Activated B cell treated with CpG ODN at 0.5 μM for 24 hours (primary cell): ENCODE measurements around the gene CKM. TPM values are rescaled to one million over a fixed set of nuclear protein-coding genes. Genes with fewer than 3 reads are reported as not detected.
"Not testable (repeated sequence)": the region's sequence is repeated elsewhere in the genome, so short reads cannot be mapped to it uniquely, and the experiment has no call there.

Experiments used
- ATAC-seq: fragments of 200-7000 bp; cut with Tn5 transposase; one replicate; pipeline ENCODE4 v1.10.0; 2021; ENCODE audit warnings: low read depth, mild to moderate bottlenecking, moderate library complexity
- CTCF ChIA-PET: fragments of 350-600 bp; sonication (Branson Sonifier 250); formaldehyde crosslinking; loops from one replicate; lab custom pipeline; 2021; ENCODE audit warnings: antibody characterized with exemption; lab: Charles Lee
- POLR2A ChIA-PET: fragments of 350-600 bp; sonication (Branson Sonifier 250); formaldehyde crosslinking; loops from one replicate; lab custom pipeline; 2021; ENCODE audit warnings: antibody characterized with exemption; lab: Charles Lee
- DNase-seq: peaks from one replicate; pipeline ENCODE4 v3.0.0; 2022
- H3K27ac Mint-ChIP-seq: one replicate; pipeline ENCODE4 v1.8.0; 2020; ENCODE audit warnings: mixed read lengths
- H3K27me3 Mint-ChIP-seq: one replicate; pipeline ENCODE4 v1.8.0; 2021; ENCODE audit warnings: mixed read lengths
- H3K36me3 Mint-ChIP-seq: one replicate; pipeline ENCODE4 v1.8.0; 2021; ENCODE audit warnings: low read depth, mixed read lengths
- H3K4me1 Mint-ChIP-seq: one replicate; pipeline ENCODE4 v1.8.0; 2021; ENCODE audit warnings: mixed read lengths
- H3K4me3 Mint-ChIP-seq: one replicate; pipeline ENCODE4 v1.8.0; 2020; ENCODE audit warnings: mild to moderate bottlenecking, mixed read lengths
- H3K9me3 Mint-ChIP-seq: one replicate; pipeline ENCODE4 v1.8.0; 2020; ENCODE audit warnings: mixed read lengths
- intact Hi-C: fragments of 100-400 bp; cut with micrococcal nuclease; formaldehyde crosslinking; loops from one replicate; pipeline ENCODE4 v1.15.1; 2024
- total RNA-seq: library from RNA; stranded (reverse); gene quantifications from 2 replicates; pipeline ENCODE4 v1.2.3, GENCODE V29; 2022
- TF ChIP-seq, protein P1 (sequence below): fragments of 200-600 bp; IDR thresholded peaks from one replicate; pipeline ENCODE4 v1.8.0; 2022; ENCODE audit warnings: antibody characterized with exemption, mild to moderate bottlenecking

The CKM gene
- total RNA-seq, 1 donor from 2014 or later: not detected

DNA sequence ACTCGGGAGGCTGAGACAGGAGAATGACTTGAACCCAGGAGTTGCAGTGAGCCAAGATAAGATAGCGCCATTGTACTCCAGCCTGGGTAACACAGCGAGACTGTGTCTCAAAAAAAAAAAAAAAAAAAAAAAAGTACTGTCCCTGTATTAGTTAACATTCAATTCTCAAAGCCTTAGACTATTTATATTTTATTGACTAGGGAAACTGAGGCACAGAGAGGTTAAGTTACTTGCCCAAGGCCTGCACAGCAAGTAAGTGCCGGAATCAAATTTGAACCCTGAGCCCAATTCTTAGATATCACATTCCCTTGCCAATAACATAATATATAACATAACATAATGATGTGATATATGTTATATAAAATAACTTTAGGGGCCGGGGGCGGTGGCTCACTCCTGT, 17.0 kb upstream of the CKM start:
- intact Hi-C loops: loop anchor here (2.0 kb wide), 1 partner anchor 91 kb away; no protein-coding TSS in a partner anchor
- TF ChIP-seq, protein P1, sequence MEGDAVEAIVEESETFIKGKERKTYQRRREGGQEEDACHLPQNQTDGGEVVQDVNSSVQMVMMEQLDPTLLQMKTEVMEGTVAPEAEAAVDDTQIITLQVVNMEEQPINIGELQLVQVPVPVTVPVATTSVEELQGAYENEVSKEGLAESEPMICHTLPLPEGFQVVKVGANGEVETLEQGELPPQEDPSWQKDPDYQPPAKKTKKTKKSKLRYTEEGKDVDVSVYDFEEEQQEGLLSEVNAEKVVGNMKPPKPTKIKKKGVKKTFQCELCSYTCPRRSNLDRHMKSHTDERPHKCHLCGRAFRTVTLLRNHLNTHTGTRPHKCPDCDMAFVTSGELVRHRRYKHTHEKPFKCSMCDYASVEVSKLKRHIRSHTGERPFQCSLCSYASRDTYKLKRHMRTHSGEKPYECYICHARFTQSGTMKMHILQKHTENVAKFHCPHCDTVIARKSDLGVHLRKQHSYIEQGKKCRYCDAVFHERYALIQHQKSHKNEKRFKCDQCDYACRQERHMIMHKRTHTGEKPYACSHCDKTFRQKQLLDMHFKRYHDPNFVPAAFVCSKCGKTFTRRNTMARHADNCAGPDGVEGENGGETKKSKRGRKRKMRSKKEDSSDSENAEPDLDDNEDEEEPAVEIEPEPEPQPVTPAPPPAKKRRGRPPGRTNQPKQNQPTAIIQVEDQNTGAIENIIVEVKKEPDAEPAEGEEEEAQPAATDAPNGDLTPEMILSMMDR: no peak
- ChIA-PET POLR2A (no interaction called here), CTCF (interaction anchor here (1.6 kb wide), 1 partner anchor 685 kb away, joined by 4 read pairs; no protein-coding TSS in a partner anchor)
- no peaks in the 10 kb centered on the region for H3K9me3 Mint-ChIP-seq
- H3K27ac Mint-ChIP-seq: no peak overlapping the region
- H3K4me3 Mint-ChIP-seq: no peak overlapping the region
- no peaks in the 10 kb centered on the region for H3K36me3 Mint-ChIP-seq
- peaks cover 17% of the 10 kb centered on the region for H3K27me3 Mint-ChIP-seq
- H3K4me1 Mint-ChIP-seq: peaks cover 7% of the 10 kb centered on the region
- no peak for DNase-seq
- ATAC-seq: no peak

DNA sequence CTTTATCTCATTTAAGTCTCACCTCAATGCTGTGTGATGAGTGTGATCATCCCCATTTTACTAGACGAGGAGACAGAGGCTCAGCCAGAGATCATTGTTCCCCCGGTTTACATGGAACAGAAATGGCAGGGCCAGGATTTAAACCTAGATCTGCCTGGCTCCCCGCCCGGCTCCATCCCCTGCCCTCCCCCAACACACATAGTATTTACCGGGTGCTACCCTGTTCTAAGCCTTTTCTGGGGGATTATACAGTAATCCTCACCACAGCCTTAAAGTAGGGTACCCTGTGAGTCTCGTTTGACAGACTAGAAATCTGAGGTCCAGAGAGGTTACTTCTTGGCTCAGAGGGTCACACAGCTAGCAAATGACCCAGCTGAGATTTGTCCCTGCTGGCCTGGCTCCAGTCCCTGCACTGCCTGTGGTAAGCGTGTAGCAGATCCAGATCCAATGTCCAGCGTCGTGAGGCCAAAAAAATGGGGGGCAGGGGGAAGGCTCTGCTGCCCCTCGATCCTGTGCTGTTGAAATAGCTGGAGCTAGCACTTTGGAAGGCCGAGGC, 14.1 kb upstream of the CKM start:
- no peak overlapping the region for H3K27ac Mint-ChIP-seq
- intact Hi-C loops: no loop called here

DNA sequence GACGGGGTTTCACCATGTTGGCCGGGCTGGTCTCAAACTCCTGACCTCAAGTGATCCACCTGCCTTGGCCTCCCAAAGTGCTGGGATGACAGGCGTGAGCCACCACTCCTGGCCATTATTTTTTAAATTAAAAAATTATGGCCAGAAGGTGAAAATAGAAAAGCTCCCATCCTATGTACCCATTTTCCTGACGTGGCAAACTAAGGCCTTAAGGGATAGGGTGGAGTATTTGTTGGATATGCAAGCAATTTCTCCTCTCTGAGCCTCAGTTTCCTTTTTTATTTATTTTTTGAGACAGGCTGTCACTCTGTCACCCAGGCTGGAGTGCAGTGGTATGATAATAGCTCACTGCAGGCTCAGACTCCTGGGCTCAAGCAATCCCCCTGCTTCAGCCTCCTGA, 12.2 kb upstream of the CKM start:
- H3K4me3 Mint-ChIP-seq, DNase-seq, H3K36me3 Mint-ChIP-seq, POLR2A ChIA-PET, H3K27ac Mint-ChIP-seq, intact Hi-C loops, ATAC-seq, H3K4me1 Mint-ChIP-seq, H3K9me3 Mint-ChIP-seq: not testable (repeated sequence)
- CTCF ChIA-PET: interaction anchor here (0.7 kb wide), 1 partner anchor 209 kb away, joined by 3 read pairs; no protein-coding TSS in a partner anchor
- peaks cover 10% of the 10 kb centered on the region for H3K27me3 Mint-ChIP-seq

More for the DNA sequence above, 14.1 kb upstream of the CKM start:
- ChIA-PET POLR2A (interaction anchor here (0.6 kb wide), 1 partner anchor 58 kb away, joined by 3 read pairs; no protein-coding TSS in a partner anchor), CTCF (no interaction called here)
- Mint-ChIP-seq H3K4me3 (no peak overlapping the region), H3K36me3 (no peaks in the 10 kb centered on the region), H3K9me3 (no peaks in the 10 kb centered on the region), H3K4me1 (peaks cover 7% of the 10 kb centered on the region), H3K27me3 (peaks cover 11% of the 10 kb centered on the region)
- no peak for DNase-seq
- no peak for ATAC-seq
- TF ChIP-seq, protein P1: no peak

DNA sequence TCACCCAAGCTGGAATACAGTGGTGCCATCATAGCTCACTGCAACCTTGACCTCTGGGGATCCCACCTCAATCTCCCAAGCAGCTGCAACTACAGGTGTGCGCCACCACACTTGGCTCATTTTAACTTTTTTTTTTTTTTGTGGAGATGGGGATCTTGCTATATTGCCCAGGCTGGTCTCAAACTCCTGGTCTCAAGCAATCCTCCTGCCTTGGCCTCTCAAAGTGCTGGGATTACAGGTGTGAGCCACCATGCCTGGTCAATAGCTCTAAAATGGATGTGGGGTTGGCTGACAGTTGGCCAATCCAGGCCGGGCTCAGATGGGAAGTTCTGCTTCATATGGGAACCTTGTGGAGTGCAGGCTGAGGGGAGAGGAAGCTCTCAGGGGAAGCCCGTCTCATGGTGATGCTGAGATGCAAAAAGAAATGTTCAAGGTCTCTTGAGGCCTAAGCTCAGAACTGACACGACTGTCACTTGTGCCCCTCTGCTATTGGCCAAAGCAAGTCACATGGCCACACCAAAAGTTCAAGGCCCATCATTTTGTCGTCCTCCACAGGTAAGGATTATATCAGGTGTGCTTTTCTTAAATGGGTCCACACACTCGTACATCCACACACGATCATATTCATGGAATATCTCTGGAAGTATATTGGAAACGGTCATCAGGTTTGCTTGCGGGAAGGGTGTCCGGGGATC, 11.1 kb upstream of the CKM start:
- Mint-ChIP-seq H3K27ac (no peak overlapping the region), H3K4me3 (no peak overlapping the region), H3K36me3 (no peaks in the 10 kb centered on the region), H3K27me3 (peaks cover 9% of the 10 kb centered on the region), H3K4me1 (peaks cover 3% of the 10 kb centered on the region), H3K9me3 (no peaks in the 10 kb centered on the region)
- ChIA-PET POLR2A (interaction anchor here (0.6 kb wide), 1 partner anchor 15 kb away, joined by 4 read pairs; no protein-coding TSS in a partner anchor), CTCF (interaction anchor here (0.6 kb wide), 1 partner anchor 68 kb away, joined by 4 read pairs; no protein-coding TSS in a partner anchor)
- ATAC-seq (no peak), DNase-seq (no peak)
- intact Hi-C loops: no loop called here
- TF ChIP-seq, protein P1: no peak

DNA sequence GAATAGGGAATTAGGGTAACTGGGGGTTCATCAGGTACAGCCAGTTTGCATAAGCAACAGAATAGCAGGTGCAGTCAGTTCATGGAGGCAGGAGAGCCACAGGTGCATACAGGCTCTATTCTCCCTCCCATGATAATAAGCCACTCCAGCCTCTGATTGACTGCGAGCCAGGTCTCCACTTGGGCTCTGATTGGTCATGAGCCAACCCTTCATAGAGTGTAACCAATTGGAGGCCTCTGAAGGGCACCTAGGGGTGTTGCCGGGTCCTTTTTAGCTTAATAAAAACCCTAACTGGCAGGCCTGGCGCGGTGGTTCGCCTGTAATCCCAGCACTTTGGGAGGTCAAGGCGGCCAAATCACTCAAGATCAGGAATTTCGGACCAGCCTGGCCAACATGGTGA, 8.7 kb upstream of the CKM start:
- ATAC-seq: no peak
- no peak overlapping the region for H3K27ac Mint-ChIP-seq

More for the DNA sequence above, 8.7 kb upstream of the CKM start:
- ChIA-PET POLR2A (no interaction called here), CTCF (no interaction called here)
- DNase-seq: no peak
- intact Hi-C loops: no loop called here
- Mint-ChIP-seq H3K27me3 (peaks cover 11% of the 10 kb centered on the region), H3K4me1 (peaks cover under 1% of the 10 kb centered on the region), H3K9me3 (no peaks in the 10 kb centered on the region), H3K4me3 (no peak overlapping the region), H3K36me3 (no peaks in the 10 kb centered on the region)
- TF ChIP-seq, protein P1: no peak
